OCI-LY7 (cell line): ENCODE results near the gene POMGNT2. TPM values are rescaled to one million over a fixed set of nuclear protein-coding genes. Genes with fewer than 3 reads are reported as not detected.
"Not testable (repeated sequence)": the region's sequence is repeated elsewhere in the genome, so short reads cannot be mapped to it uniquely, and the experiment has no call there.

Experiments used
- BruUV-seq: library from RNA; stranded (reverse); fragments of 400-500 nt; replicated peaks from 2 replicates; lab custom pipeline; 2021; lab: Mats Ljungman, UMichigan
- CTCF ChIA-PET: fragments of 300-600 bp; sonication (Branson Sonifier 250); formaldehyde crosslinking; loops from one replicate; lab custom pipeline; 2022; ENCODE audit warnings: antibody characterized with exemption; ENCODE audit not compliant: unreplicated experiment; lab: Charles Lee
- POLR2A ChIA-PET: fragments of 300-600 bp; sonication (Branson Sonifier 250); formaldehyde crosslinking; loops from one replicate; lab custom pipeline; 2022; ENCODE audit warnings: antibody characterized with exemption; lab: Charles Lee
- DNase-seq: peaks from one replicate; pipeline ENCODE4 v3.0.0-alpha.2; 2015; ENCODE audit warnings: low spot score
- H2AFZ ChIP-seq: fragments of 200-600 bp; sonication (generic), shearing (Covaris generic); 2 replicates; pipeline ENCODE4 v1.6.1; 2014; ENCODE audit warnings: mild to moderate bottlenecking, antibody characterized with exemption, low read length, moderate library complexity
- H3K27ac ChIP-seq: fragments of 200-600 bp; sonication (generic); 2 replicates; pipeline ENCODE4 v1.5.1; 2014; ENCODE audit warnings: mixed run types, low read depth, mild to moderate bottlenecking, moderate library complexity, low read length, inconsistent platforms; ENCODE audit not compliant: poor library complexity, severe bottlenecking
- H3K36me3 ChIP-seq: fragments of 200-600 bp; sonication (generic); 2 replicates; pipeline ENCODE4 v1.6.1; 2014; ENCODE audit warnings: mild to moderate bottlenecking, antibody characterized with exemption, low read length, moderate library complexity, mixed read lengths; ENCODE audit not compliant: insufficient read depth
- H3K4me1 ChIP-seq: fragments of 200-600 bp; sonication (generic); 2 replicates; pipeline ENCODE4 v1.5.1; 2014; ENCODE audit warnings: mild to moderate bottlenecking, low read length; ENCODE audit not compliant: insufficient read depth, poor library complexity, severe bottlenecking
- H3K4me2 ChIP-seq: fragments of 200-600 bp; sonication (generic); 2 replicates; pipeline ENCODE4 v1.6.1; 2014; ENCODE audit warnings: mild to moderate bottlenecking, low read length
- H3K4me3 ChIP-seq: fragments of 200-600 bp; sonication (generic); 2 replicates; pipeline ENCODE4 v1.5.1; 2014; ENCODE audit warnings: mild to moderate bottlenecking, low read depth, low read length; ENCODE audit not compliant: poor library complexity, severe bottlenecking
- H3K79me2 ChIP-seq: fragments of 200-600 bp; sonication (generic); 2 replicates; pipeline ENCODE4 v1.6.1; 2016; ENCODE audit warnings: low read depth, mild to moderate bottlenecking, low read length, moderate library complexity, mixed read lengths; ENCODE audit not compliant: insufficient read depth
- H3K9me2 ChIP-seq: fragments of 200-600 bp; sonication (generic); 2 replicates; pipeline ENCODE4 v1.6.1; 2016; ENCODE audit warnings: mild to moderate bottlenecking, low read length, mixed read lengths; ENCODE audit not compliant: insufficient read depth
- H3K9me3 ChIP-seq: fragments of 200-600 bp; sonication (generic); 2 replicates; pipeline ENCODE4 v1.6.1; 2014; ENCODE audit warnings: mild to moderate bottlenecking, mixed run types, low read length, mixed read lengths
- H4K20me1 ChIP-seq: fragments of 200-600 bp; sonication (generic); 2 replicates; pipeline ENCODE4 v1.6.1; 2014; ENCODE audit warnings: mild to moderate bottlenecking, antibody characterized with exemption, low read length, moderate library complexity, mixed read lengths; ENCODE audit not compliant: insufficient read depth
- CTCF ChIP-seq: fragments of 200-600 bp; sonication (generic); conservative IDR thresholded peaks from 2 replicates; pipeline ENCODE4 v1.5.1; 2014; ENCODE audit warnings: mild to moderate bottlenecking, antibody characterized with exemption, low read length, moderate library complexity, mixed read lengths
- EZH2phosphoT487 ChIP-seq: fragments of 200-600 bp; sonication (generic); IDR thresholded peaks from 2 replicates; pipeline ENCODE4 v1.6.1; 2018; ENCODE audit warnings: low read depth, borderline replicate concordance, mild to moderate bottlenecking, mixed run types, antibody characterized with exemption, low read length, moderate library complexity, mixed read lengths
- intact Hi-C: fragments of 100-400 bp; cut with micrococcal nuclease; formaldehyde crosslinking; loops from one replicate; pipeline ENCODE4 v1.10.0; 2022; ENCODE audit not compliant: unreplicated experiment
- total RNA-seq, 2 experiments: library from RNA; depleted of rRNA in 1 of 2; stranded (reverse); fragments of >200 nt in 1 of 2; shearing (Covaris generic) in 1 of 2; gene quantifications; 2 replicates each; pipeline ENCODE4 v1.2.3, GENCODE V29; 2014 to 2022

Gene POMGNT2
- total RNA-seq, 2 experiments from 2014 or later = not detected

GRCh38 chr3:43072361-43072760 lies 33.5 kb downstream of the POMGNT2 start:
- Histone ChIP-seq H4K20me1 (no peaks in the 10 kb centered on the region), H3K4me1 (no peaks in the 10 kb centered on the region), H3K4me3 (no peak overlapping the region), H3K4me2 (no peak overlapping the region), H3K27ac (no peak overlapping the region), H3K36me3 (no peaks in the 10 kb centered on the region), H3K9me2 (no peaks in the 10 kb centered on the region), H2AFZ (no peak overlapping the region), H3K79me2 (no peaks in the 10 kb centered on the region), H3K9me3 (no peaks in the 10 kb centered on the region)
- intact Hi-C loops = no loop called here
- no peak for DNase-seq
- TF ChIP-seq CTCF = no peak
- TF ChIP-seq EZH2phosphoT487 = no peak
- CTCF ChIA-PET = no interaction called here
- POLR2A ChIA-PET = no interaction called here
- BruUV-seq = no TSS peak

GRCh38 chr3:43071313-43071893 lies 34.5 kb downstream of the POMGNT2 start:
- ChIA-PET POLR2A (no interaction called here), CTCF (interaction anchor here (0.7 kb wide), 1 partner anchor 316 kb away, joined by 3 read pairs; no protein-coding TSS in a partner anchor)
- Histone ChIP-seq H3K27ac (no peak overlapping the region), H3K9me2 (no peaks in the 10 kb centered on the region), H3K79me2 (no peaks in the 10 kb centered on the region), H3K4me1 (no peaks in the 10 kb centered on the region), H2AFZ (no peak overlapping the region), H3K9me3 (no peaks in the 10 kb centered on the region), H3K4me2 (no peak overlapping the region), H3K4me3 (no peak overlapping the region), H3K36me3 (no peaks in the 10 kb centered on the region), H4K20me1 (no peaks in the 10 kb centered on the region)
- BruUV-seq = no TSS peak
- peak; percentile 5 for DNase-seq
- intact Hi-C loops = no loop called here
- TF ChIP-seq EZH2phosphoT487 (no peak), CTCF (peak; percentile 77)

- H2AFZ ChIP-seq, H3K9me3 ChIP-seq, H3K9me2 ChIP-seq, CTCF ChIA-PET, H3K27ac ChIP-seq, H4K20me1 ChIP-seq, H3K4me3 ChIP-seq, H3K79me2 ChIP-seq, H3K4me2 ChIP-seq, intact Hi-C loops, BruUV-seq, DNase-seq, H3K36me3 ChIP-seq, H3K4me1 ChIP-seq, POLR2A ChIA-PET: not testable (repeated sequence)
These were observed 35.2 kb downstream of the POMGNT2 start for GRCh38 chr3:43070670-43071069.
